Measurements from ENCODE around the gene SPEM1. TPM values are rescaled to one million over a fixed set of nuclear protein-coding genes. Genes with fewer than 3 reads are reported as not detected.
A peak's percentile ranks its signal among the peaks of the same experiment; 100 is the strongest.

The SPEM1 gene
- total RNA-seq, 3 donors from 2014 or later (not counting 1 experiment from before 2014, with no cell fraction given) = not detected

- Mint-ChIP-seq H3K4me3 (peak within 1 kb of the TSS; percentile 92), H3K9me3 (no peaks in the 10 kb centered on the region), H3K27ac (peak within 1 kb of the TSS; percentile 90 to 96), H3K4me1 (peaks cover 8 to 30% of the 10 kb centered on the region in 2 donors), H3K36me3 (no peaks in the 10 kb centered on the region), H3K27me3 (ENCODE audit: low read depth in 2 of 2) (peaks cover 3 to 12% of the 10 kb centered on the region in 2 donors)
- ATAC-seq (peak; percentile 85 to 93 (median 86)), DNase-seq (peak; percentile 94 to 98)
- peaks cover 28% of the 10 kb centered on the region for H3K4me1 ChIP-seq (ENCODE audit: control insufficient read depth, insufficient read depth, low read length)
- H3K4me3 ChIP-seq (ENCODE audit: low read length) = peak within 1 kb of the TSS; percentile 69
- 0% methylated on average over 47 of the region's 49 CpGs for WGBS (ENCODE audit: insufficient coverage)
- peak within 1 kb of the TSS; percentile 93 for H3K27ac ChIP-seq (ENCODE audit: low read length)
- H3K27me3 ChIP-seq (ENCODE audit: control insufficient read depth, insufficient read depth, low read length) = peaks cover 3% of the 10 kb centered on the region
- TF ChIP-seq, protein P1, sequence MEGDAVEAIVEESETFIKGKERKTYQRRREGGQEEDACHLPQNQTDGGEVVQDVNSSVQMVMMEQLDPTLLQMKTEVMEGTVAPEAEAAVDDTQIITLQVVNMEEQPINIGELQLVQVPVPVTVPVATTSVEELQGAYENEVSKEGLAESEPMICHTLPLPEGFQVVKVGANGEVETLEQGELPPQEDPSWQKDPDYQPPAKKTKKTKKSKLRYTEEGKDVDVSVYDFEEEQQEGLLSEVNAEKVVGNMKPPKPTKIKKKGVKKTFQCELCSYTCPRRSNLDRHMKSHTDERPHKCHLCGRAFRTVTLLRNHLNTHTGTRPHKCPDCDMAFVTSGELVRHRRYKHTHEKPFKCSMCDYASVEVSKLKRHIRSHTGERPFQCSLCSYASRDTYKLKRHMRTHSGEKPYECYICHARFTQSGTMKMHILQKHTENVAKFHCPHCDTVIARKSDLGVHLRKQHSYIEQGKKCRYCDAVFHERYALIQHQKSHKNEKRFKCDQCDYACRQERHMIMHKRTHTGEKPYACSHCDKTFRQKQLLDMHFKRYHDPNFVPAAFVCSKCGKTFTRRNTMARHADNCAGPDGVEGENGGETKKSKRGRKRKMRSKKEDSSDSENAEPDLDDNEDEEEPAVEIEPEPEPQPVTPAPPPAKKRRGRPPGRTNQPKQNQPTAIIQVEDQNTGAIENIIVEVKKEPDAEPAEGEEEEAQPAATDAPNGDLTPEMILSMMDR (IDR thresholded peaks at IDR 0.05) = no peak
- H3K9me3 ChIP-seq (ENCODE audit: control insufficient read depth, insufficient read depth, low read length) = no peaks in the 10 kb centered on the region
- no peaks in the 10 kb centered on the region for H3K36me3 ChIP-seq (ENCODE audit: control insufficient read depth, insufficient read depth, low read length)
- intact Hi-C loops (cut with micrococcal nuclease) = loop anchor here (1.0 kb wide), 2 partner anchors 10 to 31 kb away; partner anchors contain the start of genes PLSCR3 and TMEM102
These were observed 16.0 kb upstream of the SPEM1 start, which contains the start of gene TMEM256 for GRCh38 chr17:7403977-7404736. TSS of gene TMEM256 (minus strand) at chr17:7404097. CDS start at chr17:7404084, 13 bp downstream.

DNA sequence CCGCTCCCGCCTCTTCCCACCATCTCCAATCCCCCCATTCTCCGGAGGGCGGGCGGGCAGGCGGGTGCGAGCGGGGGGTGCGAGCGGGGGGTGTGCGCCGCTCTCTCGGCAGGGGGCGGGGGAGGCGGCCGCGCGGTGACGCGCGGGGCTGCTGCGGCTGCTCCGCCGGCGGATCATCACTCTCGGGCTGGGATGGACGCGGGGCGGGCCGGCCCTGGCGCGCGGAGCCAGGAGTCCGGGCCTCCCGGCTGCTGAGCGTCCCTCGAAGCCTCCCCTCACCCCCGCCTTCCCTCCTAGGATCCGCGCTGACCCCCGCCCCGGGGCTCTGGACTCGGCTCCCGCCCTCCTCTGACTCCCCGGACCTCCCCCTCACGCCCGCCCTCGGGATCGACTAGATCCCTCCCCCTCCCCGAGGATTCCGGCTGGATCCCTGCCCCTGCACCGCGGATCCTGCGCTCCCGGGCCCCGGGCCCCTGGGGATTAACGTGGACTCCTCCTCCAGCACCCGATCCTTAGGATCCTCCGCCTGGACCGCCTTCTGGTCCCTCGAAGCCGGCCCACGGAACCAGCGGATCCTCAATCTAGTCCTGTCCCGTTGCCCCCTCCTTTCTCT, 15.3 kb upstream of the SPEM1 start:
- Histone ChIP-seq H3K9me3 (ENCODE audit: control insufficient read depth, insufficient read depth, low read length) (no peaks in the 10 kb centered on the region), H3K36me3 (ENCODE audit: control insufficient read depth, insufficient read depth, low read length) (no peaks in the 10 kb centered on the region), H3K4me3 (ENCODE audit: low read length) (peak overlapping the region; percentile 69), H3K27me3 (ENCODE audit: control insufficient read depth, insufficient read depth, low read length) (peaks cover 3% of the 10 kb centered on the region), H3K27ac (ENCODE audit: low read length) (peak overlapping the region; percentile 93), H3K4me1 (ENCODE audit: control insufficient read depth, insufficient read depth, low read length) (peaks cover 28% of the 10 kb centered on the region)
- no peaks in the 10 kb centered on the region for H3K36me3 Mint-ChIP-seq
- H3K27me3 Mint-ChIP-seq (ENCODE audit: low read depth in 2 of 2) = peaks cover 6 to 18% of the 10 kb centered on the region in 2 donors
- H3K4me1 Mint-ChIP-seq = peaks cover 8 to 31% of the 10 kb centered on the region in 2 donors
- intact Hi-C loops (cut with micrococcal nuclease) = loop anchor here (1.0 kb wide), 2 partner anchors 11 to 30 kb away; partner anchors contain the start of genes PLSCR3 and TMEM102
- TF ChIP-seq, protein P1 (IDR thresholded peaks at IDR 0.05) = no peak
- ATAC-seq = peak; percentile 52 to 64 (median 53)
- no peaks in the 10 kb centered on the region for H3K9me3 Mint-ChIP-seq
- peak overlapping the region; percentile 92 for H3K4me3 Mint-ChIP-seq
- peak in 1 of 2 donors; percentile 86 for DNase-seq
- under 1% methylated on average over 65 of the region's 65 CpGs for WGBS (ENCODE audit: insufficient coverage)
- H3K27ac Mint-ChIP-seq = peak overlapping the region; percentile 90 to 96

- intact Hi-C loops (cut with micrococcal nuclease) = no loop called here
- no peak for DNase-seq
- H3K27ac ChIP-seq (ENCODE audit: low read length) = no peak overlapping the region
- TF ChIP-seq, protein P1 (IDR thresholded peaks at IDR 0.05) = no peak
- peak overlapping the region; percentile 90 for H3K4me3 Mint-ChIP-seq
- H3K27me3 ChIP-seq (ENCODE audit: control insufficient read depth, insufficient read depth, low read length) = peaks cover 3% of the 10 kb centered on the region
- no peaks in the 10 kb centered on the region for H3K9me3 Mint-ChIP-seq
- H3K4me1 Mint-ChIP-seq = peaks cover 8 to 31% of the 10 kb centered on the region in 2 donors
- peaks cover 28% of the 10 kb centered on the region for H3K4me1 ChIP-seq (ENCODE audit: control insufficient read depth, insufficient read depth, low read length)
- H3K27me3 Mint-ChIP-seq (ENCODE audit: low read depth in 2 of 2) = peaks cover 6 to 20% of the 10 kb centered on the region in 2 donors
- peak overlapping the region; percentile 1 to 96 for H3K27ac Mint-ChIP-seq
- no peak for ATAC-seq
- WGBS (ENCODE audit: insufficient coverage) = 27% methylated on average over 34 of the region's 38 CpGs
- no peaks in the 10 kb centered on the region for H3K36me3 ChIP-seq (ENCODE audit: control insufficient read depth, insufficient read depth, low read length)
- no peaks in the 10 kb centered on the region for H3K9me3 ChIP-seq (ENCODE audit: control insufficient read depth, insufficient read depth, low read length)
- peak overlapping the region; percentile 69 for H3K4me3 ChIP-seq (ENCODE audit: low read length)
- no peaks in the 10 kb centered on the region for H3K36me3 Mint-ChIP-seq
These were observed 14.5 kb upstream of the SPEM1 start for GRCh38 chr17:7405350-7406234.
